HepG2 (cell line): ENCODE results near the gene TUT7. TPM values are rescaled to one million over a fixed set of nuclear protein-coding genes. Genes with fewer than 3 reads are reported as not detected.

ENCODE experiments used
- ATAC-seq: fragments of 200-7000 bp; cut with Tn5 transposase; 3 replicates; pipeline ENCODE4 v1.9.1; 2020; ENCODE audit warnings: mild to moderate bottlenecking, moderate library complexity
- BruUV-seq: library from RNA; stranded (reverse); fragments of 400-500 nt; replicated peaks from 2 replicates; lab custom pipeline; 2021; lab: Mats Ljungman, UMichigan
- CTCF ChIA-PET: fragments of 300-600 bp; formaldehyde crosslinking; extraction: SDS; loops from one replicate; lab custom pipeline; 2021; ENCODE audit warnings: low total read pairs, inconsistent platforms, low intra/inter-chr PET ratio; lab: Yijun Ruan, JAX
- POLR2A ChIA-PET: fragments of 350-600 bp; sonication (Branson Sonifier 250); formaldehyde crosslinking; loops from one replicate; lab custom pipeline; 2020; ENCODE audit warnings: antibody characterized with exemption, inconsistent platforms; lab: Yijun Ruan, JAX
- DNase-seq: peaks from one replicate; pipeline ENCODE4 v3.0.0-alpha.2; 2015; ENCODE audit warnings: low spot score
- FAIRE-seq: peaks from 3 replicates; lab custom pipeline; 2011; peaks lifted over from hg19 to GRCh38; lab: Jason Lieb, UNC
- H2AFZ ChIP-seq: one replicate; pipeline ENCODE4 v1.6.1; 2011; ENCODE audit warnings: low read length, inconsistent platforms
- H3K27ac ChIP-seq: fragments of 300-600 bp; 3 replicates; pipeline ENCODE4 v1.8.0; 2011; ENCODE audit warnings: mixed run types, mild to moderate bottlenecking, mixed read lengths, low read length, inconsistent platforms; ENCODE audit not compliant: insufficient read depth; ENCODE audit errors: extremely low read length
- H3K27me3 ChIP-seq, 2 experiments: fragments of 200-600 bp in 1 of 2; 2 replicates in 1 of 2; 3 replicates in 1 of 2; pipeline versions ENCODE4 v1.6.0 to v1.8.0; 2011; ENCODE audit warnings: low read length in 2 of 2, mild to moderate bottlenecking in 2 of 2, moderate library complexity in 2 of 2, inconsistent platforms in 1 of 2; ENCODE audit not compliant: insufficient read depth in 2 of 2, control insufficient read depth in 1 of 2
- H3K36me3 ChIP-seq, 2 experiments: fragments of 200-600 bp in 1 of 2; replicated peaks in 1 of 2; 2 replicates in 1 of 2; 3 replicates in 1 of 2; pipeline versions ENCODE4 v1.5.1 to v1.8.0; 2011; ENCODE audit warnings: low read length in 2 of 2, inconsistent platforms in 1 of 2; ENCODE audit not compliant: insufficient read depth in 2 of 2, control insufficient read depth in 1 of 2
- H3K4me1 ChIP-seq: 2 replicates; pipeline ENCODE4 v1.5.1; 2012; ENCODE audit warnings: low read length, inconsistent platforms; ENCODE audit not compliant: insufficient read depth
- H3K4me2 ChIP-seq: 2 replicates; pipeline ENCODE4 v1.6.0; 2011; ENCODE audit warnings: low read depth, low read length, inconsistent platforms
- H3K4me3 ChIP-seq, 3 experiments: fragments of 200-600 bp in 1 of 3; sonication (generic), shearing (Covaris generic) in 1 of 3; replicated peaks in 1 of 3; 2 replicates each; pipeline ENCODE4 v1.5.1; 2011 to 2016; ENCODE audit warnings: low read length in 3 of 3, inconsistent platforms in 2 of 3, low read depth in 2 of 3, mild to moderate bottlenecking in 2 of 3, control low read depth in 1 of 3, mixed read lengths in 1 of 3; ENCODE audit not compliant: insufficient read depth in 1 of 3
- H3K79me2 ChIP-seq: one replicate; pipeline ENCODE4 v1.6.1; 2011; ENCODE audit warnings: low read length, inconsistent platforms; ENCODE audit not compliant: insufficient read depth
- H3K9ac ChIP-seq: 2 replicates; pipeline ENCODE4 v1.6.0; 2011; ENCODE audit warnings: mild to moderate bottlenecking, low read depth, low read length, inconsistent platforms; ENCODE audit not compliant: insufficient read depth
- H3K9me3 ChIP-seq: 2 replicates; pipeline ENCODE4 v1.5.1; 2012; ENCODE audit warnings: mild to moderate bottlenecking, low read length
- H4K20me1 ChIP-seq: 2 replicates; pipeline ENCODE4 v1.6.0; 2011; ENCODE audit warnings: inconsistent platforms, mild to moderate bottlenecking, low read length, moderate library complexity; ENCODE audit not compliant: insufficient read depth
- ATF7 ChIP-seq, 2 experiments: fragments of 450-650 bp in 1 of 2; sonication (generic) in 1 of 2; formaldehyde crosslinking in 1 of 2; IDR thresholded peaks; 2 replicates each; pipeline versions ENCODE4 v1.4.0 to v1.6.1; 2016 to 2020; ENCODE audit warnings: antibody characterized with exemption in 1 of 2, mild to moderate bottlenecking in 1 of 2, missing genetic modification reagents in 1 of 2
- FOXA3 ChIP-seq: IDR thresholded peaks from 2 replicates; pipeline ENCODE4 v1.6.1; 2016; ENCODE audit warnings: missing genetic modification reagents, missing compliant biosample characterization
- GLI4 ChIP-seq: sonication (generic); formaldehyde crosslinking; IDR thresholded peaks from 2 replicates; pipeline ENCODE4 v1.5.1; 2020; ENCODE audit warnings: missing genetic modification reagents, mild to moderate bottlenecking, moderate library complexity, borderline replicate concordance
- IKZF4 ChIP-seq: sonication (generic); formaldehyde crosslinking; IDR thresholded peaks from 2 replicates; pipeline ENCODE4 v1.5.1; 2020; ENCODE audit warnings: borderline replicate concordance, mild to moderate bottlenecking, low read depth, missing genetic modification reagents; ENCODE audit errors: not compliant biosample characterization
- MTERF4 ChIP-seq: sonication (generic); formaldehyde crosslinking; IDR thresholded peaks from 2 replicates; pipeline ENCODE4 v1.8.0; 2023; ENCODE audit warnings: mild to moderate bottlenecking, missing genetic modification reagents
- RNF2 ChIP-seq: fragments of 450-650 bp; conservative IDR thresholded peaks from 2 replicates; pipeline ENCODE4 v1.6.1; 2016; ENCODE audit warnings: low read depth
- ZNF331 ChIP-seq: sonication (generic); formaldehyde crosslinking; IDR thresholded peaks from 2 replicates; pipeline ENCODE4 v1.4.0; 2020; ENCODE audit warnings: missing genetic modification reagents
- ZNF333 ChIP-seq: sonication (generic); formaldehyde crosslinking; IDR thresholded peaks from 2 replicates; pipeline ENCODE4 v1.4.0; 2020; ENCODE audit warnings: mild to moderate bottlenecking, missing genetic modification reagents, borderline replicate concordance
- WGBS: methylation state at CpG from one replicate; pipeline ENCODE4 v1.1.6; 2017; ENCODE audit warnings: low lambda C conversion rate; 5-methylcytosine and 5-hydroxymethylcytosine counted together
- in situ Hi-C: cut with HindIII; loops from 2 replicates; pipeline ENCODE4 v1.10.0; 2017; ENCODE audit warnings: low pct_unique_long_range_greater_than_20kb; ENCODE audit not compliant: extremely low pct_ligation_motif_present
- intact Hi-C: fragments of 100-400 bp; cut with micrococcal nuclease; formaldehyde crosslinking; loops from one replicate; pipeline ENCODE4 v1.10.0; 2022; ENCODE audit not compliant: unreplicated experiment
- polyA plus RNA-seq, 8 experiments: library from polyadenylated mRNA; depleted of rRNA in 3 of 8; stranded (reverse) in 7 of 8; unstranded in 1 of 8; fragments of >200 nt; fragmentation: Illumina TruSeq in 4 of 8; extraction: Trizol in 4 of 8; gene quantifications; 2 replicates each; pipeline versions ENCODE4 v1.2.1 to v1.2.3, GENCODE V29; 2011 to 2016; ENCODE audit warnings: low read depth in 4 of 8, missing spikeins in 1 of 8, mixed read lengths in 1 of 8; ENCODE audit not compliant: insufficient read depth in 1 of 8
- total RNA-seq, 5 experiments: library from RNA; depleted of rRNA; stranded (reverse); fragments of >200 nt; fragmentation: Illumina TruSeq; extraction: Trizol; gene quantifications; 2 replicates each; pipeline ENCODE4 v1.2.3, GENCODE V29; 2016; ENCODE audit warnings: low read depth in 1 of 5
- TF ChIP-seq, protein P1 (sequence below): sonication (generic); formaldehyde crosslinking; IDR thresholded peaks from 2 replicates; pipeline ENCODE4 v1.4.0; 2020; ENCODE audit warnings: mild to moderate bottlenecking, missing genetic modification reagents
- TF ChIP-seq, protein P2 (sequence below): sonication (generic); formaldehyde crosslinking; IDR thresholded peaks from 2 replicates; pipeline ENCODE4 v1.8.1; 2022; ENCODE audit warnings: mild to moderate bottlenecking, missing genetic modification reagents

The TUT7 gene
- total and polyA plus RNA-seq, 2 of the 13 experiments (the other 11 are each of a cell fraction or from before 2014, with no cell fraction given), result 12.0 to 19.4 TPM

DNA sequence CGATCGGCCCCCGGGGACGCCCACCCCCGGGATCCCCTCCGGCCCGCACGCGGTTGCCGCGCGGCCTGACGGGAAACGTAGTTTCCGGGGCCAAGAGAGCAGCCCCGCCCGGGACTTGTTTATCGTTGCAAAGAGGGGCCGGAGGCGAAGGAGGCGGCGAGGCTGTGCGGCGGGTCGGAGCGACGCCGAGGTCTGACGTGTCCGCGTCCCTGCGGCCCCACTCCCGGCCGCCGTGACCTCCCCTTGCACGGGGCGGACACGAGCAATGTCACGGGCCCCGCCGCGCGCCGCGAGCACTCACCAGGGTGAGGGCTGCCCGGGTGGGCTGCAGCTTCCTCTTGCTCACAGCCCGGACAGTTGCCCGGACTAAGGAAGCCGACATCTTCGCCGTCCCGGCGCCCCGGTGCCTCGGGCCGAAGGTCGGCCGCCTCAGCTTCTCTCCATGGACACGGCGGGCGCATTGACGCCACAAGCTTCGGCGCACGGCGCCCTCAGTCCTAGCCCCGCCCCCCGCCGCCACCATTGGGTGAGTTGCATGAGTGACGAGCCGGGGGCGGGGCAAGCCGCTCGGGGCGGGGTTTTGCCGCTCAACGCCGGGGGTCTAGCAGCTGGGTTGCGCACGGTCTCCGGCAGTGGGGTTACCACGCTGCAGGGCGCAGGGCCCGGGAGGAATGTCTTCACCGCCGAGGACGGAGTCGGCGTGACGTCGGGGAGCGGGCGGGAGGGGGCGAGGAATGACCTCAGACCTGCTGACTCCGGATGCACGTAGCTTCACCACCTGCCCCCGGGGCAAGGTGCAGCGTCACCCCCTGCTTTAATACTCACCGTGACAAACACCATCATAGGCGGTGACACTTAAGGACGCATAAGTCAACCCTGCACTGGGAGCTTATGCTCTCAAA is 71.9 kb downstream of the TUT7 start, which contains the start of gene ISCA1:
TSS of gene ISCA1 (minus strand) at position 462 of the 902 bp plus-strand sequence. CDS start at position 382, 80 bp downstream.
- H3K36me3 ChIP-seq, result peaks cover 2 to 7% of the 10 kb centered on the region in 2 experiments; a peak in 1 of 5 replicates
- FAIRE-seq (no peak), DNase-seq (peak; percentile 86), ATAC-seq (peak; percentile 85)
- H3K4me3 ChIP-seq, result peak within 1 kb of the TSS; percentile 69 to 93 (median 86)
- intact Hi-C loops, result loop anchor here (5.0 to 10.0 kb wide), 2 partner anchors 122 to 190 kb away; no protein-coding TSS in a partner anchor
- H3K27ac ChIP-seq, result peak within 1 kb of the TSS; percentile 97
- in situ Hi-C loops, result loop anchor here (10.0 kb wide), 1 partner anchor 338 kb away; the partner anchor contains the start of gene NAA35
- peaks cover 14% of the 10 kb centered on the region for H4K20me1 ChIP-seq
- CTCF ChIA-PET, result no interaction called here
- H3K4me2 ChIP-seq, result peak within 1 kb of the TSS; percentile 84
- POLR2A ChIA-PET, result interaction anchor here (0.7 to 2.1 kb wide), 8 partner anchors 16 to 1331 kb away, joined by 3 to 15 read pairs (median 4); no protein-coding TSS in a partner anchor
- no peaks in the 10 kb centered on the region for H3K27me3 ChIP-seq
- BruUV-seq, result no TSS peak
- H3K9ac ChIP-seq, result peak within 1 kb of the TSS; percentile 94
- 0% methylated on average over 11 of the region's 101 CpGs for WGBS
- H2AFZ ChIP-seq, result peak within 1 kb of the TSS; percentile 66
- H3K79me2 ChIP-seq, result peaks cover 43% of the 10 kb centered on the region
- H3K4me1 ChIP-seq, result peaks cover 46% of the 10 kb centered on the region
- no peaks in the 10 kb centered on the region for H3K9me3 ChIP-seq
- no peak for TF ChIP-seq IKZF4
- peak; percentile 90; the same call in 1 of the 2 replicates for TF ChIP-seq MTERF4 (CRISPR knock-in tag)
- peak; percentile 72; the same call in 1 of the 2 replicates for TF ChIP-seq RNF2
- TF ChIP-seq, protein P1, sequence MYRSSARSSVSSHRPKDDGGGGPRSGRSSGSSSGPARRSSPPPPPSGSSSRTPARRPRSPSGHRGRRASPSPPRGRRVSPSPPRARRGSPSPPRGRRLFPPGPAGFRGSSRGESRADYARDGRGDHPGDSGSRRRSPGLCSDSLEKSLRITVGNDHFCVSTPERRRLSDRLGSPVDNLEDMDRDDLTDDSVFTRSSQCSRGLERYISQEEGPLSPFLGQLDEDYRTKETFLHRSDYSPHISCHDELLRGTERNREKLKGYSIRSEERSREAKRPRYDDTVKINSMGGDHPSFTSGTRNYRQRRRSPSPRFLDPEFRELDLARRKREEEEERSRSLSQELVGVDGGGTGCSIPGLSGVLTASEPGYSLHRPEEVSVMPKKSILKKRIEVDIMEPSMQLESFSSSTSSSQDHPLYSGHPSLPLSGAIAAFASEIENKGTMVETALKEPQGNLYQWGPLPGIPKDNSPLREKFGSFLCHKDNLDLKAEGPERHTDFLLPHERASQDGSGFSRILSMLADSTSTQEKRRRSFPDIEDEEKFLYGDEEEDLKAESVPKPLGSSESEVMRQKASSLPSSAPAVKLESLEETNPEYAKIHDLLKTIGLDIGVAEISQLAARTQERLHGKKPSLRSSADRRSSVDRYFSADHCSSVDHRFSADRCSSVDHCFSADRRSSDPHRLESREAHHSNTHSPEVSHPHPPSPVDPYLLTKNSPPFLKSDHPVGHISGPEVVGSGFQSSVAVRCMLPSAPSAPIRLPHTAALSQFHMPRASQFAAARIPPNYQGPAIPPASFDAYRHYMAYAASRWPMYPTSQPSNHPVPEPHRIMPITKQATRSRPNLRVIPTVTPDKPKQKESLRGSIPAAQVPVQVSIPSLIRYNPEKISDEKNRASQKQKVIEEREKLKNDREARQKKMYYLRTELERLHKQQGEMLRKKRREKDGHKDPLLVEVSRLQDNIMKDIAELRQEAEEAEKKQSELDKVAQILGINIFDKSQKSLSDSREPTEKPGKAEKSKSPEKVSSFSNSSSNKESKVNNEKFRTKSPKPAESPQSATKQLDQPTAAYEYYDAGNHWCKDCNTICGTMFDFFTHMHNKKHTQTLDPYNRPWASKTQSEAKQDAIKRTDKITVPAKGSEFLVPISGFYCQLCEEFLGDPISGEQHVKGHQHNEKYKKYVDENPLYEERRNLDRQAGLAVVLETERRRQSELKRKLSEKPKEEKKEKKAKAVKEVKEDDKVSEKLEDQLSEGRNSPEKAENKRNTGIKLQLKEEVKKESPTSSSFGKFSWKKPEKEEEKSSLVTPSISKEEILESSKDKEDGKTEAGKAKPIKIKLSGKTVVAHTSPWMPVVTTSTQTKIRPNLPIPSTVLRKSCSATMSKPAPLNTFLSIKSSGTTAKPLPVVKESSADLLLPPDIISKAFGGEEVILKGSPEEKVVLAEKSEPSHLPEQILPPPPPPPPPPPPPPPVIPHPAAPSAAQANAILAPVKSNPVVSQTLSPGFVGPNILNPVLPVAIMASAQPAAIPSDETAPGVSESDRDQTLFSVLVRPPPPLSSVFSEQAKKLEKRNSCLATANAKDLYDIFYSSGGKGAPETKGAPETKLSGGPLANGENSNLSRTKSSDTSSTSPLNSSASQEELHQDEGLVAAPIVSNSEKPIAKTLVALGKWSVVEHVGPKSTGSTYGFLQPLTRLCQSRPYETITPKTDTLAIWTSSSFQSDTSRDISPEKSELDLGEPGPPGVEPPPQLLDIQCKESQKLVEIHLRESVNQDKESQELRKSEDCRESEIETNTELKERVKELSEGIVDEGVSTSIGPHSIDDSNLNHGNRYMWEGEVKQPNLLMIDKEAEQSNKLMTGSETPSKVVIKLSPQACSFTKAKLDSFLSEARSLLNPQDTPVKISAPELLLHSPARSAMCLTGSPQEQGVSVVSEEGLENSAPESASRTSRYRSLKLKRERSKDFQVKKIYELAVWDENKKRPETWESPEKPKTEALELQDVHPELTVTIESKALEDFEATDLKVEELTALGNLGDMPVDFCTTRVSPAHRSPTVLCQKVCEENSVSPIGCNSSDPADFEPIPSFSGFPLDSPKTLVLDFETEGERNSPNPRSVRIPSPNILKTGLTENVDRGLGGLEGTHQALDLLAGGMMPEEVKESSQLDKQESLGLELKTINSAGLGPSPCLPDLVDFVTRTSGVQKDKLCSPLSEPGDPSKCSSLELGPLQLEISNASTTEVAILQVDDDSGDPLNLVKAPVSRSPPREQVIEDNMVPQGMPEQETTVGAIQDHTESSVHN (CRISPR knock-in tag), result peak; percentile 78
- peak; percentile 4; the same call in 1 of the 2 replicates for TF ChIP-seq ZNF331 (CRISPR knock-in tag)
- TF ChIP-seq, protein P2, sequence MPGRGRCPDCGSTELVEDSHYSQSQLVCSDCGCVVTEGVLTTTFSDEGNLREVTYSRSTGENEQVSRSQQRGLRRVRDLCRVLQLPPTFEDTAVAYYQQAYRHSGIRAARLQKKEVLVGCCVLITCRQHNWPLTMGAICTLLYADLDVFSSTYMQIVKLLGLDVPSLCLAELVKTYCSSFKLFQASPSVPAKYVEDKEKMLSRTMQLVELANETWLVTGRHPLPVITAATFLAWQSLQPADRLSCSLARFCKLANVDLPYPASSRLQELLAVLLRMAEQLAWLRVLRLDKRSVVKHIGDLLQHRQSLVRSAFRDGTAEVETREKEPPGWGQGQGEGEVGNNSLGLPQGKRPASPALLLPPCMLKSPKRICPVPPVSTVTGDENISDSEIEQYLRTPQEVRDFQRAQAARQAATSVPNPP (CRISPR knock-in tag), result peak; percentile 66; the same call in 1 of the 2 replicates
- TF ChIP-seq GLI4, result 0 out of 2 replicates have a peak, but pooled peaks have one; percentile 46
- peak; percentile 85 for TF ChIP-seq ZNF333 (CRISPR knock-in tag)
- TF ChIP-seq ATF7 (IDR thresholded peaks at IDR 0.05), result no peak
- peak; percentile 35; the same call in 1 of the 2 replicates for TF ChIP-seq ATF7 (CRISPR knock-in tag; IDR thresholded peaks at IDR 0.05)
- peak; percentile 9; the same call in 1 of the 2 replicates for TF ChIP-seq FOXA3 (CRISPR knock-in tag)
